DMS114 treated with DMSO at 0.1 percent for 48 hours (cell line): ENCODE results near the gene PRRG2.
A peak's percentile ranks its signal among the peaks of the same experiment; 100 is the strongest.

Source experiments
- DNase-seq: peaks from one replicate; lab custom pipeline; 2025; ENCODE audit not compliant: unreplicated experiment; lab: John Stamatoyannopoulos, UW

Gene PRRG2

GRCh38 chr19:49581007-49581508 is at the start of gene PRRG2:
Gene PRRG2, plus strand, starts transcription at chr19:49581316. Its CDS starts 1,904 bp downstream, at chr19:49583220.
- DNase-seq, result no peak

GRCh38 chr19:49533551-49534488 is 47.3 kb upstream of the PRRG2 start:
- DNase-seq, result peak; percentile 25

- no peak for DNase-seq
Measured at GRCh38 chr19:49534632-49535385, 46.3 kb upstream of the PRRG2 start.

- DNase-seq, result no peak
Measured at GRCh38 chr19:49536921-49537462, 44.1 kb upstream of the PRRG2 start.

GRCh38 chr19:49538643-49539042 is 42.5 kb upstream of the PRRG2 start:
- DNase-seq, result no peak

- DNase-seq, result no peak
Measured at GRCh38 chr19:49539192-49539952, 41.7 kb upstream of the PRRG2 start.

- DNase-seq, result no peak
Measured at GRCh38 chr19:49541914-49542313, 39.2 kb upstream of the PRRG2 start.

- DNase-seq, result no peak
Measured at GRCh38 chr19:49542446-49542845, 38.7 kb upstream of the PRRG2 start.

GRCh38 chr19:49543032-49543431 is 38.1 kb upstream of the PRRG2 start:
- no peak for DNase-seq

GRCh38 chr19:49544154-49544553 is 37.0 kb upstream of the PRRG2 start:
- no peak for DNase-seq

- DNase-seq, result peak; percentile 76
Measured at GRCh38 chr19:49546825-49547565, 34.1 kb upstream of the PRRG2 start.

- no peak for DNase-seq
Measured at GRCh38 chr19:49549045-49549444, 32.1 kb upstream of the PRRG2 start.

- no peak for DNase-seq
Measured at GRCh38 chr19:49551531-49551930, 29.6 kb upstream of the PRRG2 start.

GRCh38 chr19:49552749-49553148 is 28.4 kb upstream of the PRRG2 start:
- DNase-seq, result no peak

GRCh38 chr19:49553451-49554271 is 27.5 kb upstream of the PRRG2 start:
- no peak for DNase-seq

GRCh38 chr19:49554701-49555181 is 26.4 kb upstream of the PRRG2 start:
- no peak for DNase-seq

GRCh38 chr19:49555600-49556411 is 25.3 kb upstream of the PRRG2 start:
- no peak for DNase-seq
